Astrocyte of the spinal cord (primary cell): ENCODE results near the gene VRK1.
A peak's percentile ranks its signal among the peaks of the same experiment; 100 is the strongest.
"Not testable (repeated sequence)": the region's sequence is repeated elsewhere in the genome, so short reads cannot be mapped to it uniquely, and the experiment has no call there.

Source experiments
- DNase-seq: peaks from one replicate; pipeline ENCODE4 v3.0.0; 2011; ENCODE audit warnings: low read depth, low spot score
- H3K4me3 ChIP-seq: 2 replicates; pipeline ENCODE4 v1.5.1; 2011; ENCODE audit warnings: low read depth, mild to moderate bottlenecking, low read length, moderate library complexity
- in situ Hi-C: cut with HindIII; loops from 2 replicates; pipeline ENCODE4 v1.10.0; 2017; ENCODE audit warnings: low sequenced_read_pairs
- TF ChIP-seq, protein P1 (sequence below): IDR thresholded peaks from 2 replicates; pipeline ENCODE4 v1.5.1; 2012; ENCODE audit warnings: low read depth, mild to moderate bottlenecking, low read length, inconsistent platforms

The VRK1 gene

DNA sequence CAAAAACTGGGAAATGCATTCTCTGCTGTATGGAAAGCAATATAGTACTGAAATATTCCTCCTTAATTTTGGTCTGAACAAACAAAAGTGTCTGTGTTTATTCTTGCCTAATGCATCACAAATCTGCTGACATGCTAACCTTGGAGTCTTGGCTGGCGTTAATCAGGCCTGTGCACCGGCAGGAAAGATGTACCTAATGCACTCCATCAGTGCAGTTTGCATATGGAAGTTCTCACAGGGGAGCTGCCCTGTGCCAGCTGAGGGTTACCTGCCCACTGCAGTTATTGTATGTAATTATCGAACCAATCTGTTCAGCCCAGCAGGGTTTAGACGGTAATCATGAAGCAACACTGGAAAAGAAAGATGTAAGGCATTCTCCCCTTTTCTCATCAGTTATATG is 76.9 kb downstream of the VRK1 start:
- no peak for DNase-seq
- in situ Hi-C loops: no loop called here
- H3K4me3 ChIP-seq: no peak overlapping the region
- TF ChIP-seq, protein P1, sequence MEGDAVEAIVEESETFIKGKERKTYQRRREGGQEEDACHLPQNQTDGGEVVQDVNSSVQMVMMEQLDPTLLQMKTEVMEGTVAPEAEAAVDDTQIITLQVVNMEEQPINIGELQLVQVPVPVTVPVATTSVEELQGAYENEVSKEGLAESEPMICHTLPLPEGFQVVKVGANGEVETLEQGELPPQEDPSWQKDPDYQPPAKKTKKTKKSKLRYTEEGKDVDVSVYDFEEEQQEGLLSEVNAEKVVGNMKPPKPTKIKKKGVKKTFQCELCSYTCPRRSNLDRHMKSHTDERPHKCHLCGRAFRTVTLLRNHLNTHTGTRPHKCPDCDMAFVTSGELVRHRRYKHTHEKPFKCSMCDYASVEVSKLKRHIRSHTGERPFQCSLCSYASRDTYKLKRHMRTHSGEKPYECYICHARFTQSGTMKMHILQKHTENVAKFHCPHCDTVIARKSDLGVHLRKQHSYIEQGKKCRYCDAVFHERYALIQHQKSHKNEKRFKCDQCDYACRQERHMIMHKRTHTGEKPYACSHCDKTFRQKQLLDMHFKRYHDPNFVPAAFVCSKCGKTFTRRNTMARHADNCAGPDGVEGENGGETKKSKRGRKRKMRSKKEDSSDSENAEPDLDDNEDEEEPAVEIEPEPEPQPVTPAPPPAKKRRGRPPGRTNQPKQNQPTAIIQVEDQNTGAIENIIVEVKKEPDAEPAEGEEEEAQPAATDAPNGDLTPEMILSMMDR: no peak

DNA sequence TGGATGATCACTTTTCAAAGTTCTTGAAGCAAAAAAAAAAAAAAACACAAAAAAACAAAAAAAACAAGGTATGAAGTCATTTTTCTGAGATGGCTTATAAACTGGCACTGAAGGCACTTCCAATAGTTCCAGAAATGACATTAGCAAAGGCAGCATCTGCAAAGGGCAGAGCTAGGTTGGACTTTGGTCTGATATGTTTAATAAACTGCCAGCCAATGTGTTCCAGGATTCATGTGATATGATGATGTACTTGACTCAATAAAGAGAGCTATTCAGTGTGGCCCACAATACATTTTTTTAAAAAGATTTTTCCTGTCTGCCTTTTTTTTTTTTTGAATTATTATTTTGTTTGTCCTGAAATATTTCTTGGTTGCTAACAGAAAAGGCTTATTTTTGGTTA is 79.6 kb downstream of the VRK1 start:
- TF ChIP-seq, protein P1: no peak
- H3K4me3 ChIP-seq: no peak overlapping the region
- no peak for DNase-seq
- in situ Hi-C loops: no loop called here

DNA sequence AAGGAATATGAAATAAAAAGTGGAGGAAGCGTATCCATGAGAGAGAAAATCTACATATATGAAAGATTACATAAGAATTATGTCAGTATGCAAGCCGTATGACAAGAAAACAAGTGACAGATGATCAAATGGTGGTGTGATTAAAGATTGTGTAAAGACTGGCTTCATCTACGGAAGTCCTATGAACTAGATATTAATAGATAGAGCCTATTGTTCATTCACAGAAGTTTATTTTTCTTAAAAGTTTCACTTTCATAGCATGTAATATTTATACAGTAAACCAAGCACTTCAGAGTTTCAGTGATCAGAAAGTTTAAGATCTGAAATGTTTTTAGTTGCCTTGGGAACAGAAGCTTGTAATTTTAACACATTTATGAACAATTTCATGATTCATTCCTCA is 84.5 kb downstream of the VRK1 start:
- TF ChIP-seq, protein P1: no peak
- in situ Hi-C loops: no loop called here
- DNase-seq: no peak
- H3K4me3 ChIP-seq: no peak overlapping the region

DNA sequence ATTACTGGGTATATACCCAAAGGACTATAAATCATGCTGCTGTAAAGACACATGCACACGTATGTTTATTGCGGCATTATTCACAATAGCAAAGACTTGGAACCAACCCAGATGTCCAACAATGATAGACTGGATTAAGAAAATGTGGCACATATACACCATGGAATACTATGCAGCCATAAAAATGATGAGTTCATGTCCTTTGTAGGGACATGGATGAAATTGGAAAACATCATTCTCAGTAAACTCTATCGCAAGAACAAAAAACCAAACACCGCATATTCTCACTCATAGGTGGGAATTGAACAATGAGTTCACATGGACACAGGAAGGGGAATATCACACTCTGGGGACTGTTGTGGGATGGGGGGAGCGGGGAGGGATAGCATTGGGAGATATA is 86.8 kb downstream of the VRK1 start:
- DNase-seq, in situ Hi-C loops, H3K4me3 ChIP-seq: not testable (repeated sequence)

DNA sequence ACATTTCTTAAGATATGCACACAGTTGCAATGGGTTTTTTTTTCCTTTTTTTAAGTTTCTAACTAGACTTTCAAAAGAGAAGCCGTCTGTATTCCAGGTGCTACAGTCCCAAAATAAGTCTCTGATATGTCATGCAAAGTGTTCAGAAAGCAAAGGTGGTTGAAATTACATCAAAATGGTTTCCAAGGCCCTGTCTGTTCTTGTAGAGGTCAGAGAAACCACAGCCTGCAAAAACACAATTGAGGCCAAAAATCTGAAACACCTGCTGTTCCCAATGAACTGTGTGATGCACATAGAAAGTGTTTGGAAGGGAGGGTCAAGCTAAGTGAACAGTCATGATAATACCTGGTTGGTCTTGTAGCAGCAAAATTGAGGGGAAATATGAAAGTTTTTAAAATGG is 91.0 kb downstream of the VRK1 start:
- H3K4me3 ChIP-seq: no peak overlapping the region
- no peak for DNase-seq
- in situ Hi-C loops: no loop called here
- TF ChIP-seq, protein P1: no peak

DNA sequence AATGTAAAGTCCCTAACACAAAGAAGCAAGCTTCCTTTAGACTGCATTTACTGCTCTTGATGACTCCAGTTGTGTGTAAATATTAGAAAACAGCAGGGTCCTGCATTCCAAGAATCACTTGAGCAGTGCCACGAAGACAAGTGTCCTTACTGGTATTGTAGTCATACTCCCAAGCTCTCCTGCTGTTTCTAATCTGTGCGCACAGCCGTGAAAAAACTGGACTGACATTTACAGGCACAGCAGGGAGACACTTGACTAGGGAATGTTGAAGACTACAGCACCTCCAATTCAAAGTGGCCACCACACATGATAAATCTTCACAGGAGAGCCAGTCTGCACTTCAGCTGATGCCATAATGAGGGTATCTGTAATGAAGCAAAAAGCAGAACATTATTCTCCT is 91.4 kb downstream of the VRK1 start:
- TF ChIP-seq, protein P1: no peak
- no peak overlapping the region for H3K4me3 ChIP-seq
- in situ Hi-C loops: no loop called here
- DNase-seq: peak; percentile 11

DNA sequence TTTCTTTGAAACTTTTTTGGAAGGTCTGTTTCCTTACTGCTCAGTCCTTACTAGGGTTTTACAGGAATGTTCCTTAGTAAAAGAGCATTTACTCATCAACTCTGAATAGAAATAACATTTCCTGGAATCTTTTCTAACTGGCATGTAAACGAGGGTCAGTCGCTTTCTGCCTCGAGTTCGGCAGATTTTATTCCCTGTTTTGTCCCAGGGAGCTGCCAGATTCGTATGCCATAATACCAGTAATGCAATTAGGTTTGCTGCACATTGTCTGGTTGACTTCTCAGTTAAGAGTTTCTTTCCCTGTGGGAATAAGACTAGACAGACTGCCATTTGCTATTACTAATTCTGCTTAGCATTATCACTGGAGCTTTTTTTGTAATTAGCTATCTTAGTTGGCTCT is 91.9 kb downstream of the VRK1 start:
- DNase-seq: no peak
- in situ Hi-C loops: no loop called here
- TF ChIP-seq, protein P1: no peak
- H3K4me3 ChIP-seq: no peak overlapping the region
